H1 (cell line): ENCODE results near the gene CACNA1E. TPM values are rescaled to one million over a fixed set of nuclear protein-coding genes. Genes with fewer than 3 reads are reported as not detected.

Experiments
- CHD7 ChIP-seq: fragments of 300-600 bp; sonication (generic); IDR thresholded peaks from 2 replicates; pipeline ENCODE4 v1.7.1; 2012; ENCODE audit warnings: low read length, moderate library complexity, mild to moderate bottlenecking, inconsistent platforms; ENCODE audit not compliant: insufficient replicate concordance
- NANOG ChIP-seq: IDR thresholded peaks from 2 replicates; pipeline ENCODE4 v1.6.1; 2011; ENCODE audit warnings: low read length, low read depth, mild to moderate bottlenecking, inconsistent platforms; ENCODE audit not compliant: insufficient read depth, poor library complexity, severe bottlenecking
- polyA plus RNA-seq, 7 experiments: library from polyadenylated mRNA; depleted of rRNA in 3 of 7; stranded (reverse) in 5 of 7; unstranded in 2 of 7; fragments of >200 nt in 5 of 7; fragments of 200-250 nt in 2 of 7; gene quantifications; 1 replicate in 5 of 7; 2 replicates in 1 of 7; 4 replicates in 1 of 7; pipeline versions ENCODE4 v1.2.1 to v1.2.3, GENCODE V29; 2011 to 2013; ENCODE audit warnings: missing spikeins in 2 of 7, mixed read lengths in 2 of 7
- total RNA-seq: library from RNA; stranded (reverse); fragmentation: NEBNext Ultra II Directional; extraction: Animal tissue kit (Norgen Biotek cat#: 25700); gene quantifications from 2 replicates; pipeline ENCODE4 v1.2.1, GENCODE V29; 2021

Gene CACNA1E
- total and polyA plus RNA-seq, 2 of the 8 experiments (the other 6 are each of a cell fraction or from before 2014, with no cell fraction given) = 0.98 to 1.3 TPM

- TF ChIP-seq NANOG (no peak), CHD7 (no peak)
Measured at GRCh38 chr1:181478306-181478705, 5.0 kb upstream of the CACNA1E start (continued).
